UCSD-AML1 (cell line): ENCODE measurements around the gene HS3ST2.
A peak's percentile ranks its signal among the peaks of the same experiment; 100 is the strongest.
"Not testable (repeated sequence)": the region's sequence is repeated elsewhere in the genome, so short reads cannot be mapped to it uniquely, and the experiment has no call there.

Experiments
- DNase-seq: peaks from one replicate; lab custom pipeline; 2025; ENCODE audit not compliant: unreplicated experiment; lab: John Stamatoyannopoulos, UW

Gene HS3ST2

GRCh38 chr16:22813223-22813947 lies 577 bp upstream of the HS3ST2 start:
- peak; percentile 14 for DNase-seq

GRCh38 chr16:22814711-22815105 lies 746 bp downstream of the HS3ST2 start:
- DNase-seq, result no peak

DNA sequence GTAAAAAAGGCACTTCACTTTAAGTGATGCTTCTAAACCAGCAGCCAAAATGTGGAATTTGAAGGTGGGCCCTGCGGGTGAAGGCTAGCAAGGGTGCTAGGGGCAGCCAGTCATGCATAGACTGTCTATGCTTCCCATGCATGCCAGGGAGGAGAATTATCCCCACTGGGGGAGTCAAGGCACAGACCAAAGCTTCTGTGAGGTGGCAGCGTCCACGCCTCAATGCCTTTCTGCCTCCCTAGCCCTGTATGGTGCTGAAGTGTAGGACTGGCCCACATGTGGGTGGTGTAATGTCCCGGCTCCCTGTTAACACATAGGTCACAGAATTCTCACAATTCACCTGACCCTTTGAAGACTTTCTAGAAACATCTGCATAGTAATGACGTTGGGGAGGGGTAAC lies 1.9 kb downstream of the HS3ST2 start:
- no peak for DNase-seq

DNA sequence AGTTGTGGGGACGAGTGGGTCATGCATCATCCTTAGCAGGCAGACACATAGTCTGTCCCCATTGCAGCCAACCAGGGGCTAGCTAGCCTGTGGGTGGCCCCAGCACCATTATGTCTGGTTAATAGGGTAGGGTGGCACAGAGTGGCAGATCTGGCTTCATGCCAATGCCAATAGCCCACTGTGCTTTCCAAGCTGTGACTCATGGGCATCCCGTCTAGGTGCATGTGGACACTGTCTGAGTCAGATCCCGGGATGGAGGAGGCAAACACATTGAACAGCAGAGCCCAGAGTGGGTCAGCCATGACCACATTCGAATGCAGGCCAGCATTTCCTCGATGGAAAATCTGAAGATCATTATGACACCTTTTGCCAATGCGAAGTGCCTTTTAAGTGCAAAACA lies 2.5 kb downstream of the HS3ST2 start:
- DNase-seq, result no peak

DNA sequence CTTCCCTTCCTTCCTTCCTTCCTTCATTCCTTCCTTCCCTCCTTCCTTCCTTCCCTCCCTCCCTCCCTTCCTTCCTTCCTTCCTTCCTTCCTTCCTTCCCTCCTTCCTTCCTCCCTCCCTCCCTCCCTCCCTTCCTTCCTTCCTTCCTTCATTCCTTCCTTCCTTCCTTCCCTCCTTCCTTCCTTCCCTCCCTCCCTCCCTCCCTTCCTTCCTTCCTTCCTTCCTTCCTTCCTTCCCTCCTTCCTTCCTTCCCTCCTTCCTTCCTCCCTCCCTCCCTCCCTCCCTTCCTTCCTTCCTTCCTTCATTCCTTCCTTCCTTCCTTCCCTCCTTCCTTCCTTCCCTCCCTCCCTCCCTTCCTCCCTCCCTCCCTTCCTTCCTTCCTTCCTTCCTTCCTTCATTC lies 4.8 kb downstream of the HS3ST2 start:
- not testable (repeated sequence) for DNase-seq

GRCh38 chr16:22838681-22839080 lies 24.7 kb downstream of the HS3ST2 start:
- no peak for DNase-seq

DNA sequence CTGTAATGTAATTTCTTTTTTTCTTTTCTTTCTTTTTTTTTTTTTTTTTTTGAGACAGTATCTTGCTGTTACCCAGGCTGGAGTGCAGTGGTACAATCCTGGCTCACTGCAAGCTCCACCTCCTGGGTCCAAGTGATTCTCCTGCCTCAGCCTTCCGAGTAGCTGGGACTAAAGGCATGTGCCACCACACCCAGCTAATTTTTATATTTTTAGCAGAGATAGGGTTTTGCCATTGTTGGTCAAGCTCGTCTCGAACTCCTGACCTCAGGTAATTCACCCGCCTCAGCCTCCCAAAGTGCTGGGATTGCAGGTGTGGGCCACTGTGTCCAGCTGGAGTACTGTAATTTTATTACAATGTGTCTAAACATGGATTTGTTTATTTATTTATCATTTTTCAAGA lies 28.1 kb downstream of the HS3ST2 start:
- DNase-seq, result not testable (repeated sequence)

DNA sequence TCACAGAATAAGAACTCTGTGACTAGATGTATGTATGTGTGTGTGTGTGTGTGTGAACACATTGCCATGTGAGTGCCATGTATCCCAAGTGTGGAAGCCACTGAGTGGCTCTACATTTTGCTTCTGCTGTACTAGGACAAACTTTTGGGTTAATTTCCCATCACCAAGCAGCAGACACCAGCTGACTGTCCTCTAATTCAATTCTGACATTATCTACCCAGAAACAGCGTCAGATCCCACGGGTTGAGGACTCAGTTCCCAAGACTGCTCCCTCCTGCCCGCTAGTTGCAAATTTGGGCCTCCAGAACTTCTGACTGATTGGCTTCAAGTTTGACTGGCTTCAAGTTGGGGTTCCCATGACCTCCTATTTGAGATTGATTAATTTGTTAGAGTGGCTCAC lies 29.2 kb downstream of the HS3ST2 start:
- no peak for DNase-seq

DNA sequence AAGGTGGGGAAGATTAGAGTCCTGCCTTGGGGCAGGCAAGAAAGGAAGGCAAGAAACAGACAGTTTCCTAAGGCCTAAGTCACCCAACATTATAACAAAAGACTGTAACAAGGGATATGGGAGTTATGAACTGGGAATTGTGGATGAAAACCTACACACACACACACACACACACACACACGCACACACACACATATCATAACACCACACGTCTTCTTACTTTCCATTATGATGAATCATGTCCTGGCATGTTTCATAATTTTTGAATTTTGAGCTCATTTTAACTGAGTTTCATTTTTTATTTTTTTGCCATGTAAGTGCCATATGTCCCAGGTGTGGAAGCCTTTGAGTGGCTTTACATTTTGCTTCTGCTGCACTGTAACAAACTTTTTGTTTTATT lies 29.9 kb downstream of the HS3ST2 start:
- no peak for DNase-seq

GRCh38 chr16:22844416-22844815 lies 30.5 kb downstream of the HS3ST2 start:
- no peak for DNase-seq

DNA sequence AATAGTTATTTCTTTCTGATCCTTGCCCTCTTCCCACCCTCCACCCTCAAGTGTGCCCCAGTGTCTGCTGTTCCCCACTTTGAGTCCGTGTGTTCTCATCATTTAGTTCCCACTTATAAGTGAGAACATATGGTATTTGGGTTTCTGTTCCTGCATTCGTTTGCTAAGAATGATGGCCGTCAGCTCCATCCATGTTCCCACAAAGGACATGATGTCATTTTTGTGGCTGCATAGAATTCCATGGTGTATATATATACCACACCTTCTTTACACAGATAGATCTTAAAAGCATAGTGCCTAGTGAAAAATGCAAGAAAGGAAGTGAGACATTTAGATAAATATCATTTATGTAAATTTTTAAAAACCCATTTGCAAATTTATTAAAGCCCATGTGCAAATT lies 33.1 kb downstream of the HS3ST2 start:
- no peak for DNase-seq

DNA sequence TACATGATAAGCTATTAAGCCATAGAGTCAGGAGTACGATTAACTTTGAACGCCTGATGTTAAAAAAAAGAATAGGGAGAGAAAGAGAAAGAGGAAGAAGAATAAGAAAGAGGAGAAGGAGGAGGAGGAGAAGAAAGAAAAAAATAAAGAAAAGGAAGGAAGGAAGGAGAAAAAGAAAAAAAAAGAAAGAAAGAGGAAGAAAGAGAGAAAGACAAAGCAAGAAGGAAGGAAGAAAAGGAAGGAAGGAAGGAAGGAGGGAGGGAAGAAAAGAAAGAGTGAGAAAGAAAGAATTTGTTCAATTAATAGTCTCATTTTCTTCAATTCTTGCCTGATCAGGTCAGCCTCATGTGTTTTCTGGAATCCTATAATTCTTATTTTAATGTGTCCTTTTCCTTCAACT lies 33.7 kb downstream of the HS3ST2 start:
- no peak for DNase-seq

- DNase-seq, result no peak
Measured at GRCh38 chr16:22848451-22848850, 34.5 kb downstream of the HS3ST2 start.

DNA sequence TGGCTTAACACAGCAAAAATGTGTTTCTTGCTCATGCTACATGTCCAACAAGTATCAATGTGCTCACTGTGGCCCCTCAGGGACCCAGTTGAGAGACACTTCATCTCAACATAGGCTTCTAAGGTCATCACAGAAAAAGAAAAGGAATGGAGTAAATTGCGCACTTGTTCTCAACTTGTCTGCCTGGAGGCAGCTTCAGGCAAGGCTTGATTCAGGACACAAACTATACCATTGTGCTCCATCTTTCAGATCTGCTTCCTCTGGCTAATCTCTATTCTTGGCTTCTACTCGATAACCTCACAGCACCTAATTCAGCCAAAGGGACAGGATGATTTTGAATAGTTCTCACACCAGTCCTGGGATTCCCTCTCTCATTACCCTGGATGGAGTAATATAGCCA lies 35.6 kb downstream of the HS3ST2 start:
- DNase-seq, result no peak

DNA sequence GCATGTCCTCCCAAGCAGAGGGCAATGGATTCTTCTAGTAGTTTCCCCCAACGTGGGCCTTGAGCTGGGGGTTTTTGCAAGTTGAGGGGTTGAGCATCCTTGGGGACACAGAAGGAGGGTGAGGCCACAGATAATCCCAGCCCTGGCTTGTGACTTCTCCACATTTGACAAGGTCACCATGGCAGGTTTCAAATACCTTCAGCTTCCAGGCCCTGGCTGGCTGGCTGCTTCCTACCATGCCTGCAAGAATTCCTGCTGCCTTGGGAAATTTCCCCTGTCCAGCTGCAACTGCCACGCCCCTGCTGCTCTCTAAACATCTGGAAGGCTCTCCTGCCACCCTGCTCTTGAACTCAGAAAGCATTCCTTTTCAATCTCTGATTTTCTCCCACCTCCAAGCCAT lies 41.3 kb downstream of the HS3ST2 start:
- DNase-seq, result no peak

- no peak for DNase-seq
Measured at GRCh38 chr16:22857296-22858025, 43.5 kb downstream of the HS3ST2 start.

GRCh38 chr16:22859925-22860324 lies 46.0 kb downstream of the HS3ST2 start:
- DNase-seq, result no peak

DNA sequence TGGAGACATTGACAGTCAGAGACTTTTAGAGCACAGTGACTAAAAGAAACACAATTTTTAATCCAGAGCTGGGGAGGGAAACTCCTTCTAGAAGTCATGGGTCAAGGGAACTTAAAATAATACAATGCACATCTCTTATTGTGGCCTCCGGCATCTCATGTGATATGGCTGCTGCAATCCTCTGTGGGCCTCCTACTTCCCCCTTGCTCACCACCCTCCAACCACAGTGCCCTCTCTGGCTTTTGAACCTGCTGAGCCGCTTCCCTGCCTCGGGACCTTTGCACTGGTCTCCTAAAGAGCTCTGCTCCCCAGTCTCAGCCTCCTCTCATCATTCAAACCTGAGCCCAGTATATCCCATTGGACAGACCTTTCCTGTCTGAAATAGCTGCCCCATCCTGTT lies 47.6 kb downstream of the HS3ST2 start:
- DNase-seq, result no peak

- no peak for DNase-seq
Measured at GRCh38 chr16:22862046-22862445, 48.1 kb downstream of the HS3ST2 start.

DNA sequence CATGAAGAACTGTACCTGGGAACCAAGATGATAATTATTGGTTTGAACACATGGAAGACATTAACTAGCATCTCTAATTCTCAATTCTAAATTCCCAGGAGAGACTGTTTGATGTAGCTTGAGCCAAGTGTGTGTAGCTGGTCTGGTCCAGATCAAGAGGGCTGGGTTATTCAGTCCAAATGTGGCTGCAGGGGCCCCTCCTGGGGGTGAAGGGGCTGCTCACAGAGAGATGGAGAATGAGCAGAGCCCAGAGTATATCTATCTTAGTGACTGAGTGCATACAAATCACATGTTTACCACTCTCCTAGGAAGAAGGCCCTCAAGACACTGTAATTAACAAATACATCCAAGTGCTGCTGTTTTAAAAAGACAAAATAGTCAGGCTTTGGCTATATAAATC lies 50.4 kb downstream of the HS3ST2 start:
- DNase-seq, result no peak

DNA sequence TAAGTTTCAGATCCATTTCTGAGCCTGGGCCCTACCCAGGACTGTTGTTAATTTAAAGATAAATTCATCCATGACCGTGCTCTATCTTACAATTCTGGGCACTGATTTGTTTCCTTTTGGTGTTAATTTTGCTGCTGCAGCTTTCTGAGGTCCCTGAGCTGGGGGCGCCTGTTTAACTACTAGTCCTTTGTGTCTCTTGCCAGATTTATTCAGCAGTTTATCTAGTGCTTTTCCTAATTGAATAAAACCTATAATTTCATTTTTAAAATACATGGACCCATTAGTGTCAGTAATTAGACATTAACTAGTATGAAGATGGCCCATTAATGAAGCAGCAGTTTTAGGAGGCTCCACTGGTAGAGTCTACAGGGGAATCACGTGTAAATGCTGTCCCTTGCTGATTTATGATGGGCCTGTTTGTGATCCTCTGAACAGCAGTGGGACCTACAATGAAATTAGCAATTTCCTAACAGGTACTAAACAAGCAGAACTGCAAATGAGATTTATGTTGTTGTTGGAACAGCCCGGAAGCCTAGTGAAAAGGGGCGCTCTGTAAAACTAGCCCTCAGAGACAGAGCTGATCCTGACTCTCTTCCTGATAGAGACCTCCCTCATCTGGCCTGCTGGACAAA lies 54.7 kb downstream of the HS3ST2 start:
- DNase-seq, result no peak

- no peak for DNase-seq
Measured at GRCh38 chr16:22871861-22872260, 57.9 kb downstream of the HS3ST2 start.
